HG03571 (cell line): Measurements from ENCODE around the gene MYL10.
"Not testable (repeated sequence)": the region's sequence is repeated elsewhere in the genome, so short reads cannot be mapped to it uniquely, and the experiment has no call there.

Experiments
- ATAC-seq: cut with Tn5 transposase; IDR thresholded peaks from one replicate; pipeline ENCODE4 v1.9.1; 2021; ENCODE audit not compliant: unreplicated experiment

Gene MYL10

DNA sequence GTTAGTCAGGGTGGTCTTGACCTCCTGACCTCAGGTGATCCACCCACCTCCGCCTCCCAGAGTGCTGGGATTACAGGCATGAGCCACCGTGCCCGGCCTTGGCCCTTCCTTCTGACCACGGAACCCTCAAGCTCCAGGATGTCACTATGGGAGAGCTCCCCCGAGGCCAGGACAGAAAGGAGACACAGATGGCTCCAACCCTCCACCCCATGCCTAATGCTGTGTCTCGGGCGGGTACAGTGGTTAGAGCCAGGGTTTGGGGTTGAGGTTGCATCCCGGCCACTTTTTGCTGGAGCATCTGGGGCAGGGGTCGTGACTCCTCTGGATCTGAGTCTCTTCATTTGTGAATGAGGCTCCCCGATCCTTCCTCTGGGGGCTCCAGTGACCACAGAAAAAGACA is 8.1 kb downstream of the MYL10 start:
- no peak for ATAC-seq

DNA sequence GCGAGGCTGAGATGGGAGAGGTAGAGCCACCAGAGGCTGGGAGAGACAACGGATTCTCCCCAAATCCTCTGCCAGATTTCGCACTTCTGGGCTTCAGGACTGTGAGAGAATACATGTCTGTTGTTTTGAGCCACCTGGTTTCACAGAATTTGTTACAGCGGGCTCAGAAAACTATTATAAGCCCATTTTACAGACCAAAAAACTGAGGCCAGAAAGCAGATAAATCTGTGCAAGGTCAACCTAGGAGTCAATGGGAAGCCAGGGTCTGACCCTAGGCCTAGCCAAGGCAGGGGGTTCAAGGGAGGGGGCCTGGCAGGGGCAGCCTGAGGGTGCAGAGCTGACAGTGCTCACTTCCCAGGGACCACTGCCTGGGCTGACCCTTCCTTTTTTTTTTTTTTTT is 8.7 kb downstream of the MYL10 start:
- no peak for ATAC-seq

DNA sequence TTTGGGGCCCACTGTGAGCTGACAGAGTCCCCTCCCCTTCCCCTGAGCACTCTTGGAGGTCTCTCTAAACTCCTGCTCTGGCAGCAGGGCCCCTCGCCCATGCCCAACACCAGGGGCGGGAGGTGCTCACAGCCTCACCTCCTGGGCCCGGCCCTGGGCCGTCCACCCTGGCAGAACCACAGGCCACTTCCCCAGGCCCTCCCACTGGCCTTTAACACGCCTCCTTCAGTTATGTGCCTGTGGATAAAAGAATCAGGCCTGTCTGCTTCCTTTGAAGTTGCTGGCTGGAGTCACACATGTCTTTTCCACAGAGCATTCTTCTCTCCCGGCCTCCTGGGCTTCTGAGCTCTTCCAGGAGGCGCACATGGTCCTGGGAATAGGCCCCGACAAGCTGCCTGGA is 10.2 kb downstream of the MYL10 start:
- ATAC-seq, result no peak

DNA sequence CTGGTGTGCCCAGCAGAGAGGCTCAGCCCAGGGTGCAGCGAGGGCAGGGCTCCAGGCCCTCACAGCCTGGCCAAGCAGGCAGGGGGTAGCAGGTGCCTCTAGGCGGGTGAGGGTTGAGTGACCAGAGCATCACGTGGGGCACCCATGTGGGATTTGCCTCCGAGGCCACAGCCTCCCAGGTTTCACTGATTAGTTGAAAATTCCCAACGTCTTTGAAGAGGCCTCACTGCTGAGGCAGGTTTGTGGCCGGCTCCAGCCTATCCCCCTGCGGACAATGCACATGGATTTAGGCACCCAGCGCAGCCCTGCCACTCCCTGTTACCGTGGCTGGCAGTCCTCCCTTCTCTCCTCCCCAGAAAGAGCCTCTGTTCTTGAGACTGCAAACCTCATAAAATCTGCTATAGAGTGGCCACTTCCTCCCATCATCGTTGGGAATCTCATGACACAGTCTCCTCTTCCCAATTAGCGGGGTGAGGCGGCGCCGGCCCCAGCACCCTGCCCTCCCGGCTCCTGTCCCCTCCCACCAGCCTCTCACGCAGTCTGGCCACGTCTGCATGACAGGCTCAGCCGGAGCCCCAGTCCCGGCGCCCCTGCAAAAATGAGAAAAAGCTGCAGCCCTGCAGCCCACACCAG is 10.8 kb downstream of the MYL10 start:
- ATAC-seq, result no peak

DNA sequence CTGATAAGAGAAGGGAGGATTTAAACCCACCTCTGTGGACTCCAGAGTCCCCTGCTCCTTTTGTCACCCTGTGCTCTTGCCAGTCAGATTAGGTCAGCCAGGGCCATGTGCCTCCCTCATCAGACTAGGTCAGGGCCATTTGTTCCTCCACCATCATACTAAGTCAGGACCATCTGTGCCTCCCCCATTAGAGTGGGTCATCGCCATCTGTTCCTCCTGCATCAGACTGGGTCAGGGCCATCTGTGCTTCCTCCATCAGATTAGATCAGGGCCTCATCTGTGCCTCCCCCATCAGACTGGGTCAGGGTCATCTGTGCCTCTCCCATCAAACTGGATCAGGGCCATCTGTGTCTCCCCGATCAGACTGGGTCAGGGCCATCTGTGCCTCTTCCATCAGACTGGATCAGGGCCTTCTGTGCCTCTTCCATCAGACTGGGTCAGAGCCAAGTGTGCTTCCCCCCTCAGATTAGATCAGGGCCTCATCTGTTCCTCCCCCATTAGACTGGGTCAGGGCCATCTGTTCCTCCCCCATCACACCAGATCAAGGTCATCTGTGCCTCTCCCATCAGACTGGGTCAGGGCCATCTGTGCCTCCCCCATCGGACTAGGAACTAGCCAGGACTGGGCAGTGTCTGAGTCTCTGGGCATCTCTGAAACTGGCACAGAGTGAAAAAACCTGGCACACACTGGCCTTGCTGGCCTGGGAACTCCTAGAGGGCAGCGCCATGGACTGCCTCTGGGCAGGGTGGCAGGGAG is 11.5 kb downstream of the MYL10 start:
- no peak for ATAC-seq

DNA sequence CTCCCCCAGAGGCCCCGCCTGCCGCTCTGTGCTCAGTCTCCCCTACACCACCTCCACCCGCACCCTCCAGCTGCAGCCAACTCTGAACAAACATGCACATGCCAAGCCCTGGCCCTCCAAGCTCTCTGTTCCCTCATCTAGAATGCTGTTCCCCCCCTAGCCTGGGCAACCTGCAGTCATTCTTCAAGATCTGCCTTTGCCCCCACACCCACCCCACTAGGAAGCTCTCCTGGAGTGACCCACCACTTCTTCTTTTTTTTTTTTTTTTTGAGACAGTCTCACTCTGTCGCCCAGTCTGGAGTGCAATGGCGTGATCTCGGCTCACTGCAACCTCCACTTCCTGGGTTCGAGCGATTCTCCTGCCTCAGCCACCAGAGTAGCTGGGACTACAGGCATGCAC is 13.7 kb downstream of the MYL10 start:
- ATAC-seq, result no peak

DNA sequence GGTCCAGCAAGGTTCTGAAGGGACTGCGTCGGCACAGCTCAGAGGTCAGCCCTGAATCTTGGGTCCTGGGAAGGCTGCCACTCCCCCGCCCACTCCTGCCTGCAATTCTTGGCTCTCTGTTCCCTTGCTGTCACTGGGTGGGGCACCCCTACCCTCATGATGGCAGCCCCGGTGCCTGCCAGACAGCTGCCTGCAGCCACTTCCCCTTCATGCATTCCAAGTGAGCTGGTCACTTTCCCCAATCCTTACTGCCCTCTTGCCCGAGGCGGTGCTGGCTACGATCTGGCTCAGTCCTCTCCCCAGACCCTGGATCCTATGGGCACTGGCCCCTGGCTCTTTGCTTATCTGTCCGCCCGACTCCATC is 14.2 kb downstream of the MYL10 start:
- no peak for ATAC-seq

DNA sequence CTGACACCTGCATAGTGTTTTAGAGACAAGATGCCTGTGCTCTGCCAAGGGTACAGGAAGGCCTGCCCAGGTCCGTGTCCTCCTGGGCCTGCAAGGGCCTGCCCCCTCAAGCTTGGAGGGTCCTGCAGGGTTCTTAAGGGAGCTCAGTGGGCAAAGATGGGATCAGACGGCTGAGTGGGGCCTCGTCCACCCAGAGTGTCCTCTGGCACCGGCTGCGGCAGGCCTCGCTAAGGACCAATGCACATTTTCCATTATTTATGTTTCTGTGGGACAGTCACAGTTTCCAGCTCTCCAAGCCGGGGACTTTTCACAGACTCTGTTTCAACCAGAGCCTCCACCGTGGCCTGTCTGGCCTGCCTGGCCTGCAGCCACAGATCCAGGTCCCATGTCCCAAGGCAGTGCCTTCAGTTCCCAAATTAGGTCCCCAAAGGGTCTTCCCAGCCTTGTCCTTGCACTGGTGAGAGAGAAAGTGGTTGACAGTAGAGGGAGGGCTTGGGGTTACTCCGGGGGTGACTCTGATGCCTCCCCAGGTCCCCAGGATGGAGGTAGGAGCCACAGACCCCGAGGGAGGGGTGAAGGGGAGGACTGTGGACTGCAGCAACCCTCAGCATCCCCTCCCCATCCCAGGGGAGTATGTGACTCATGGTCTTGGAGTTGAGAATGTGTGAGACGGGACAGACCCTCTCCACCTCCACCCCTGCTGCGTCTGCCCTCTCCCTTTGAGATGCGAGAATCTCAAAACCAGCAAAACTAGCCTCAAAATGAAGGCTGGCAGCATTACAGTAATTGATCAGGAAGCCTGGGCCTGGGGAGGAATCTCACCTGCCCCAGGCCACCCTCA is 14.8 kb downstream of the MYL10 start:
- no peak for ATAC-seq

DNA sequence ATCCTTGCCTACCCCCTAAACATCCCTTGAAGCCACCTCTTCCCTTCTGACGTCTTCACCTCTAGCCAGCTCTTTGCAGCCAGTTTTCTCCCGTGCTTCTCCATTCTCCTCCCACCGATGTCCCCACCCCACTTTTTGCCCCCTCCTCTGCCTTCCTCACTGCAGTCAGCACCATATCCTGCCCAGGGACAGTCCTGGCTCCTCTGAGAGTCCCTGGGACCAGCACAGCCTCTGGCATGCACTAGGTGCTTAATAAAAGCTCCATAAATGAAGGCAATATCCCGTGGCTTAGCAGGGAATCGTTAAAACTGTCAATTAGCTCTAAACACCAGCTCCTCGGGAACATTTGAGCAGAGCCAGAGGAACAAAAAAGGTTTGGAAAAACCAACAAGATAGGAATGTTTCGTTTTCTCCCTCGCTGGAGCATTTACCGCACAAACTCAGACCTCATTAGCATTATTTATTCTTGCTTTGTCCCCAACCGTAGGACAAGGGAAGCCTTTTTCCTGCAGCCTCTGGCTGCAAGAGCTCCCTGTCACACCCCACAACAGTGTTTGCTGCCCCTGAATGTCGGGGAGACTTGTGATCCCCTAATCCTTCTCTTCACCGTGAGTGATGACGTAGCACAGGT is 16.1 kb downstream of the MYL10 start:
- ATAC-seq, result no peak

DNA sequence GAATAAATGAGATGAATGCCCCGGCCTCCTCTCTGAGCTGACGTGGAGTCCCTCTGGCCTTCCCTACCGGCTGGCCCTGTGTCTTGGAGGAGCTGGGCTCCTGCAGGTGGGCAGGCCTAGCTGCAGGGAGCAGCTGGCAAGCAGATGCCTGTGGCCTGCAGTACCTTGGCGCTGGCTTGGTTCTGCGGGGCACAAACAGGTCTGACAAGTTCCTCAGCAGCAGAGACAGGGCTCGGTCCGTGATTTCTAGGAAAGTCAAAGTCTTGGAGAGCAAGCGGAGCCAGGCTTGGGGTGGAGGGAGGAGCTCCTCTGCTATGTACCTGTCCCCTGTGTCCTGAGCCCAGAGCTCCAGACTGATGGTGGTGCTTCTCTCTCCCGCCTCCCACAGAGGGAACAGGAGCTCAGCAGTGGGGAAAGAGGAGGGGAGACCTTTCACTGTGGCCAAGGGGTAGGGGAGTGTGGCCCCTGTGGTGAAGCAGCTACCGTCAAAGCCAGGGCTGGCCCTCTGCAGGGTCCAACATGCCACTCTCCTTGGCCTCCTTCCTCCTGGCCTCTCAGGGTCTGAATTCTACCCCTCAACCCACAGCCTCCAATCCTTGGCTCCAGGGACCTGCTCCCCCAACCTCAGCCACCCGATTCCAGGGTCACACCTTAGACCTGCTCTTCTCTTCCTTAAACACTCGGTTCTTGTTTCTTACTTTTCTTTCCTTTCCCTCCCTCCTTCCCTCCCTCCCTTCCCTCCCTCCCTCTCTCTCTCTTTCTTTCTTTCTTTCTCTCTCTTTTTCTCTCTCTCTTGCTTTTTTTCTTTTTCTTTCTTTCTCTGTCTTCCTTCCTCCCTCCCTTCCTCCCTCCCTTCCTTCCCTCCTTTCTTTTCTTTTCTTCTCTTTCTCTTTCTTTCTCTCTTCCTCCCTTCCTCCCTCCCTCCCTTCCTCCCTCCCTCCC is 20.1 kb downstream of the MYL10 start:
- no peak for ATAC-seq

DNA sequence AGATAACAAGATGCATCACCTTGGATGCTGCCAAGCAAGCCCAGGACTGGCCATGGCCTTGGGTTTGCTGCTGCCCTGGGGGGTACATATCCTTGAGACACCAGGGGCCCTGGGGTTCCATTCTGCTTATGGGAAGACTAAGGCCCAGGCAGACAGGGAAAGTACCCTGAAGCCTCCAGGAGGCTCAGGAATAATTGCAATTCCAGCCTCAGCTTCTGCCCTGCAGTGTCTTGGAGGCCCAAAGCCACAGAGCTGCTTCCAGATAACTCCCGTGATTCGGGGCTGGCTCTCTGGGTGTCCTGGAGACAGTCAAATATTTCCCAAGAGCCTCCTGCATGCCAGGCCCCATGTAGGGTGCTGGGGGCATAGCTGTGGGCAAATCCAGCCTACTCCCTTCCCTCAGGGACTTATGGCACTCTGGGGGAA is 22.6 kb downstream of the MYL10 start:
- no peak for ATAC-seq

DNA sequence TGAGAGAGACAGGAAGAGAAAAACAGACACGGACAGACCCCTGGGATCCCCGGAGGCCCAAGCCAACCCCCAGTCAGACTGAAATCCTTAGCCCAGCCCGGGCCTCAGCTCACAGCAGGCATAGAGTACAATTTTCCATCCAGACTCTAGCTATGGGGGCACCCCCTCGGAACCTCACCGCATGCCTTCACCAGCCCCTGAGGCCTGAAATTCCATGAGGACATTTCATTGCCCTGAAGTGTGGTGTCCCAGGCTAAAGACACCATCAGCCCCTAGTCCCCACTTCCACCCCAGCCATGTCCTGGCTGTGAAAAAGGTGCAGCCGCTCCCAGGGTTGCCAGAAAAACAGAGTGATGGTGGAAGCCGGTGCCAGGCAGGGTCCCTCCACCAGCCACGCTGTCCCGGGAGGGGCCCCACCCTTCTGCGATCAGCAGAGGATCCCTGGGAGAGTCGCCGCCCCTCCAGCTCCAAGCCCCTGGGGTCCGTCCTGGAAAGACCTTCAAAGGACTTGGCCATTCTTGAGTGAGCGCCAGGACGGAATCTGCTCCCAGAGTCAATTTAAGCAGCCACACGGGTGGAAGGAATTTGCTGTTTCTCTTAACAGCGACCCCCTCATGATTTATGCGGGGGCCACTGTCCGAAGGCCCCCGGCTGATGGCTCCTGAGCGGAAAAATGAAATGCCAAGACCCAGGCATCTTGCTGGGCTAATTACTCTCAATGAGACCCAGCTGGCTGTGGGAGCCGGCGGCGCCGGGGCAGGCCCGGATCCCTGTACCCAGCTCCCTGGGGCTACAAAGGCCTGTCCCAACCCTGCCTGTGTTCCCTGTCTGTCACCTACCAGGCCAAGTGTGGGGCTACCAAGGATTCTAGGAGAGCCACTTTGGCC is 23.2 kb downstream of the MYL10 start:
- no peak for ATAC-seq

DNA sequence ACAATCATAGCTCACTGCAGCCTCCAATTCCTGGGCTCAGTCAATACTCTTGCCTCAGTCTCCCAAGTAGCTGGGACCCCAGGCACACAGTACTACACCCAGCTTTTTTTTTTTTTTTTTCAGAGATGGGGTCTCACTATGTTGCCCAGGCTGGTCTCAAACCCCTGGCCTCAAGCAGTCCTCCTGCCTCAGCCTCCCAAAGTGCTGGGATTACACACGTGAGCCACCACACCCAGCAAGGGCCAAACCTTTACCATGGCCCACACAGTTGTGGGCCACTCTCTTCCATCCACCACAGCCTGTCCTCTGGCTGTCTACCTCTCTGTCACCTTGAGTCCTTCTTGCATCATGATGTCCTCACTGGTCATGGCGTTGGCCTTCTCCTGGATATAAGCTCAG is 24.2 kb downstream of the MYL10 start:
- ATAC-seq, result not testable (repeated sequence)

DNA sequence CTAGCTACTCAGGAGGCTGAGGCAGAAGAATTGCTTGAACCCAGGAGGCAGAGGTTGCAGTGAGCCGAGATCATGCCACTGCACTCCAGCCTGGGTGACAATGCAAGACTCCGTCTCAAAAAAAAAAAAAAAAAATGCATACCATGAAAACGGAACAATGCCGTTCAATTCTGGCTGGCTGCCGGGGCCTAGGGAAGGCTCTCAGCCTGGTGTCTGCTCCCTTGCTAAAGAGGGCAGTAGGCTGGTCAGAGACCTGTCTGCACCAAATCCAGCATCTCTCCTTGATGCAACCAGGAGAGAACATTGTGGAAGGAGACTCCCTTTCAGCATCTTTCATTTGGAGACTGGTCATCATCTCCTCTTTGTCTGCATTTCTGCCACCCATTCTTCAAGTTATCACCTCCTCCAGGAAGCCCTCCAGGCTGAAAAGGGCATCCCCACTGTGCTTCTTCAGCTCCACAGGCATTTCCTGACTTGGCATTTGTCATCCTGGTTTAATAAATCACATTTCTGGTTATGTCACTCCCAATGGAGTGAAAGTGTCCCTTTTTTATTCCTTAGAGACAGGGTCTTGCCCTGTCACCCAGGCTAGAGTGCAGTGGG is 24.7 kb downstream of the MYL10 start:
- ATAC-seq, result no peak

DNA sequence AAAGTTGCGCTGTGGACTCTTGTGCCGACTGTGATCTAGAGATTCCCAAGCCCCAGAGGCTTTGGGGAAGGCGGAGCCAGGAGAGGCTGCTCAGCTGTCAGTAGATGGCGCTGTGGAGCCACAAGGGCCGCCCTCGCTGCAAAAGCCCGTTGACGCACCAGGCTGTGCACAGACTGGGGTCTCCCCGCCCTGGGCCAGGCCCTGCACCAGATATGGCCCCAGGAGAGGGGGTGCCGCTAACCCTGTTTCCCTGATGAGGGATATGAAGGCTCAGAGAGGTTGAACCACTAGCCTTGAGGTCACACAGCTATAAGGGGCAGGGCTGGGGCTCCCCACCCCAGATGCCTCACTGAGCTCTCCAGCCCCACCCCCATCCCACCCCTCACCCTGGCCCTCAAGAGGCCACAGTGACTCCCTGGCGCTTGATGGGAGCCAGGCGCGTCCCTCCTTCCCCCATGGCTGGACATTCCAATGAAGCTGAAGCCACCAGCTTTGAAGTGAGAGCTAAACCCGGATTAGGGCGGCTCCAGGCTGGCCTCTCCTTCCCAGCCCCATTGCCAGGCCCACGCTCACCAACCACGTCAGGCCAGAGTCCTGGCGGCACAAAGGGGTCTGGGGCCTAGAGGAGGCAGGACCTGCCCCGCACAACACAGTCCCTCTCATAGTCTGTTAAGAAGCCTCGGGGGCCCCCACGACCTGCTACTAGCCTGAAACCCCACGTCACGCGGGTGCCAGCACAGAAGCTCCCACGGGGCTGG is 26.4 kb downstream of the MYL10 start:
- no peak for ATAC-seq

DNA sequence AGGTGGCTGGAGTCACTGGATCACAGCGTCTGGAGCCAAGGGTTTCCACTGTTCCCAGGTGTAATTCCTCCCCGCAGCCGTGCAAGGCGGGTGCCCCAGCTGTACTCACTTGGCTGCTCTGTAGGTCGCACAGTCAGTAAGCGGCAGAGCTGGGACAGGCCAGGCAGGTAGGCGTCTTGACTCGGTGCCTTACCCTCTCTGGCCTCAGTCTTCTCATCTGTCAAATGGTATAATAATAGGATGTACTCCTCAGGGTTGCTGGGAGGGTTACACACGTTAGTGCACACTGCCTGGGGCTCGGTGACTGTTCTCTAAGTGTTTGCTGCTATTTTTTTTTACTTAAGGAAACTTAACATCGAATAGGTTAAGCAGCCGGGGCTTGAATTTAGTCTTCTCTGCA is 27.0 kb downstream of the MYL10 start:
- no peak for ATAC-seq

DNA sequence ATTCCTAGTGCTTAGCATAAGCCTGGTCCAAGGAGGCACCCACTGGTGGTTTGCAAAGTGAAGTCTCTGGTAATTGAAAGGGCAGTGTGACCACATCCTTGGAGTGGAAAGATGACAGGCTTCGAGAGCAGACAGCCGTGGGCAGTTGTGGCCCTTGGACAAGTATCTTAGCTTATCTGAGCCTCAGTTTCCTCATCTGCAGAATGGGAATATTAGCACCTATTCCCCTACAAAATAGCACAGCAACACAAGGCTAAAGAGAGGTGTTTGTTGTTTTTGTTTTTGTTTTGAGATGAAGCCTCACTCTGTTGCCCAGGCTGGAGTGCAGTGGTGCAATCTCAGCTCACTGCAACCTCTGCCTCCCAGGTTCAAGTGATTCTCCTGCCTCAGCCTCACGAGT is 29.3 kb downstream of the MYL10 start:
- ATAC-seq, result no peak

DNA sequence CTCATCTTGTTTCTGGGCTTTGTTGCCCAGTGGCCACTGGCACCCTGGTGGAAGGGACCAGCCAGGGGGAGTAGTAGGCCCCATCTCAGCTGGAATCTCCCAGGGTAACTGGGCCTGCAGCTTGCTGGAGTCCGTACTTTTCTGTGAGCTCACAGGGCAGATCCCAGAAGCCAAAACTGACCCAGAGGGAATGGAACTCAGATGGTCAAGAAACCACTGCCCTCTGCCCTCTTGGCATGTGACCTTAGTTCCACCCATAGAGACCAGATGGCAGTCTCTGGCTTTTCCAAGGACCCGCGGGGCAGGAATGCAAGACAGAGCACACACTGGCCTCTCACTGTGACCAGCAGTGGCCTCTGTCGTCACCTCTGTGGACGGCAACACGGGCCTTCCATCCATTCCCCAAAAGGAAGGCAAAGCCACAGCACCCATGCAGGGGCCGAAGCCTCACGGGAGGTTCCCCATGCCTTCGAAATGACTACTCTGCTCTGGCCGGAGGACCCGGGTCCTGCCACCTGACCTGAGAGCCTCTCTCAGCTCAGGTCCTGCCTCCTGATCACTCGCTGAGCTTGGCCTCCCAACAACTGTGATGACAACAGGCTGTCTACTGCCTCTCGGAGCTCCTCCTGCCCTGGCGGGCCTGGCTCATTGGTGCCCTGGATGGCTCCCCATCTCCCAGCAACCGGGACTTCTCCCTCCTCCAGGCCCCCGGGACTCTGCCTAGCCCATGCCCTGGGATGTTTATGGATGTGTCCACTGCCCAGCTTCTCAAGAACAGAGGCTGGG is 29.9 kb downstream of the MYL10 start:
- no peak for ATAC-seq
